ENCODE data around the gene PLEKHG4. TPM values are rescaled to one million over a fixed set of nuclear protein-coding genes. Genes with fewer than 3 reads are reported as not detected.
A peak's percentile ranks its signal among the peaks of the same experiment; 100 is the strongest.

PLEKHG4 gene
- total RNA-seq, 3 donors from 2014 or later: 8.0 to 15.4 (median 10.5) TPM

DNA sequence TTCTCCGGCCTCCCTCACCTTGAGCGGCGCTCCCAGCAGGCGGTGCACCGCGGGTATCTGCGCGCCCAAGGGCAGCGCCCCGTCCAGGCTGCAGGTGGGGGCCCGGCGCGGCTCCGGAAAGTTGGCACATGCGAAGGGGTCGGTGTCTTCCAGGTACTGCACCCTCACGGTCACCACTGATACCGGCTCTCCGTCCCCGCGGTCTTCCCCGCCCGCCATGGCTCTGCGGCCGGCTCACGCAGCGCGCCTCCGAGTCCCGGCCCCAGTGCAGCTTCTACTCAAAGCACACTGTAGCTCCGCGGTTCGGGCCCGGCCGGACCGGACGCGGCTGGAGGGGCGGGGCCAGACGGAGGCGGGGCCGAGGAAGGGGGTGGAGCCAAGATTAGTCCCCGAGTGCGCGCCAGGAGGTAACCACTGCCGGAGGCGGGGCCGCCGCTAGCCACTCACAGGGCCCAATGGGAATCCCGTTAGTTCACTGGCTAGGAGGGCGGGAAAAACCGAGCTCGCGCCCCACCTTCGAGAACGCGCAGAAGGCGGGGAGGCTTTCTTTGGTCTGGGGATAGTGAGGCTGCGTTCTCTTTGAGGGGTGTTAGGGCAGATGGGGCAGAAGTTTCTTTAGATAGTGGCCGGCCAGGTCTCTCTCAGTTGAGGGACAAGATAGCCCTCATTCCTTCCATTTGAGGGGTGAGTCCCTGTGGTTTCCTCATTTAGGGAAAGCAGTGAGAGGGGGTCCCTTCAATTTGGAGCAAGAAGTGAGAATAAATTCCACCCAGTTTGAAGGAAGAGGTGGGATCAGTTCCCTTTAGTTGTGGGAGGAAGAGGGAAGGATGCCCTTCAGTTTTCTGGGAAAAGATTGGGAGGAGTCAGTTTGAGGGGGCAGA lies 31.9 kb upstream of the PLEKHG4 start, which contains the start of gene FHOD1:
TSS of gene FHOD1 (minus strand) at position 290 of the 881 bp plus-strand sequence. CDS start at position 219, 71 bp downstream.
- Histone ChIP-seq H3K4me1 (ENCODE audit: low read depth) (peaks cover 49% of the 10 kb centered on the region), H3K36me3 (ENCODE audit: low read depth) (no peaks in the 10 kb centered on the region), H3K4me3 (peak within 1 kb of the TSS; percentile 72), H3K9me3 (no peaks in the 10 kb centered on the region)
- intact Hi-C loops (cut with DNase I, micrococcal nuclease): loop anchor here in 1 of 2 donors (5.0 kb wide), 1 partner anchor 230 kb away; no protein-coding TSS in a partner anchor
- ATAC-seq: peak; percentile 84
- TF ChIP-seq, protein P1, sequence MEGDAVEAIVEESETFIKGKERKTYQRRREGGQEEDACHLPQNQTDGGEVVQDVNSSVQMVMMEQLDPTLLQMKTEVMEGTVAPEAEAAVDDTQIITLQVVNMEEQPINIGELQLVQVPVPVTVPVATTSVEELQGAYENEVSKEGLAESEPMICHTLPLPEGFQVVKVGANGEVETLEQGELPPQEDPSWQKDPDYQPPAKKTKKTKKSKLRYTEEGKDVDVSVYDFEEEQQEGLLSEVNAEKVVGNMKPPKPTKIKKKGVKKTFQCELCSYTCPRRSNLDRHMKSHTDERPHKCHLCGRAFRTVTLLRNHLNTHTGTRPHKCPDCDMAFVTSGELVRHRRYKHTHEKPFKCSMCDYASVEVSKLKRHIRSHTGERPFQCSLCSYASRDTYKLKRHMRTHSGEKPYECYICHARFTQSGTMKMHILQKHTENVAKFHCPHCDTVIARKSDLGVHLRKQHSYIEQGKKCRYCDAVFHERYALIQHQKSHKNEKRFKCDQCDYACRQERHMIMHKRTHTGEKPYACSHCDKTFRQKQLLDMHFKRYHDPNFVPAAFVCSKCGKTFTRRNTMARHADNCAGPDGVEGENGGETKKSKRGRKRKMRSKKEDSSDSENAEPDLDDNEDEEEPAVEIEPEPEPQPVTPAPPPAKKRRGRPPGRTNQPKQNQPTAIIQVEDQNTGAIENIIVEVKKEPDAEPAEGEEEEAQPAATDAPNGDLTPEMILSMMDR (IDR thresholded peaks at IDR 0.05): peak; percentile 15
- peak; percentile 99 to 100 (median 99) for DNase-seq

DNA sequence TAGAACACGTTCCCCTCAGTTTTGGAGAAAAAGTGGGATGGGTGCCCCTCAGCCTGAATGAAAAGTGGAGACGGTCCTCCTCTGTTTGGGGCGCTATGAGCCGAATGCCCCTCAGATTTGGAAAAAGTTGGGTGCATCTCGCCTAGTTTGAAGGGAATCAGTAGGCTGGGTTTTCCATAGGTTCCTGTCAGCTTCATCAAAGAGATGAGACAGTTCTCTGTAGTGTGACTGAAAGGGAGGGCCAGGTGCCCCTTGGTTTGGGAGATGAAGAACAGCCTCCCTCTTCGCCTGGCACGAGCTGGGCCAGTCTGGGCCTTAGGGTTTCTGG lies 31.3 kb upstream of the PLEKHG4 start:
- DNase-seq (no peak), ATAC-seq (no peak)
- Histone ChIP-seq H3K4me3 (no peak overlapping the region), H3K9me3 (no peaks in the 10 kb centered on the region), H3K36me3 (ENCODE audit: low read depth) (no peaks in the 10 kb centered on the region), H3K4me1 (ENCODE audit: low read depth) (peaks cover 45% of the 10 kb centered on the region)
- TF ChIP-seq, protein P1 (IDR thresholded peaks at IDR 0.05): no peak
- intact Hi-C loops (cut with DNase I, micrococcal nuclease): loop anchor here in 1 of 2 donors (5.0 kb wide), 1 partner anchor 229 kb away; no protein-coding TSS in a partner anchor

DNA sequence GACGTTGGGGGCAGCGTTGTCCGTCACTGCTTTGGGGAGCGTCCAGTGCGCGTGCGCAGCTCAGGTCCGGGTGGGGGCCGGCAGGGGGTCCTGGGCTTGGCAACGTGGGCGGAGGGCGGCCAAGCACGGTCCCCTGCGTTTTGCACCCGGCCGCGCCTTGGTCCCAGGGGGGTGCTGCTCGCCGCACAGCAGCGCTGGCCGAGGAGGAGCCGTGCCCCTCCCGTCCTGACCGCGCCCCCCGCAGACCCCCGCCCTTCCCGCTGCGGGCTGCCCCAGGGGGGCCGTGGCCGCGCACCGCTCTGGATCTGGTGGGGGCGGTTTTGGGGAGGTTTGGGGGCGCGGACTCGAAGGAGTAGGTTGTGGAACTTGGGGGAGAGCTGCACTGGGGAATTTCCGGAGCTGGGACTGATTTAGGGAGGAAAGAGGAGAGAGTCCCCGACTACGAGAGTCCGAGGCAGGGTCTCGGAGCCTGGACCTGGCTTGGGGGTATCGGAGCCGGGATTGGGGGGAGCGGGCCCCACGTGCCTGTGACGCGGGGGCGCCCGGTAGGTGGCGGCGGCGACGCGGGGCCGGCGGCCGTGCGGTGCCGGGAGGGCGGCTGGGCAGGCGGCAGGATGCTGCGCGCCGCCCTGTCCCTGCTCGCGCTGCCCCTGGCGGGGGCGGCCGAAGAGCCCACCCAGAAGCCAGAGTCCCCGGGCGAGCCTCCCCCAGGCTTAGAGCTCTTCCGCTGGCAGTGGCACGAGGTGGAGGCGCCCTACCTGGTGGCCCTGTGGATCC lies 30.7 kb upstream of the PLEKHG4 start, which contains the start of gene SLC9A5:
TSS of gene SLC9A5 (plus strand) at position 579 of the 777 bp plus-strand sequence. CDS start at position 615, 36 bp downstream.
- Histone ChIP-seq H3K36me3 (ENCODE audit: low read depth) (no peaks in the 10 kb centered on the region), H3K9me3 (no peaks in the 10 kb centered on the region), H3K4me1 (ENCODE audit: low read depth) (peaks cover 43% of the 10 kb centered on the region), H3K4me3 (no peak within 1 kb of the TSS)
- DNase-seq: peak in 2 of 3 donors; percentile 56 to 75
- no peak for ATAC-seq
- TF ChIP-seq, protein P1 (IDR thresholded peaks at IDR 0.05): no peak
- intact Hi-C loops (cut with DNase I, micrococcal nuclease): loop anchor here in 1 of 2 donors (5.0 kb wide), 1 partner anchor 229 kb away; no protein-coding TSS in a partner anchor

DNA sequence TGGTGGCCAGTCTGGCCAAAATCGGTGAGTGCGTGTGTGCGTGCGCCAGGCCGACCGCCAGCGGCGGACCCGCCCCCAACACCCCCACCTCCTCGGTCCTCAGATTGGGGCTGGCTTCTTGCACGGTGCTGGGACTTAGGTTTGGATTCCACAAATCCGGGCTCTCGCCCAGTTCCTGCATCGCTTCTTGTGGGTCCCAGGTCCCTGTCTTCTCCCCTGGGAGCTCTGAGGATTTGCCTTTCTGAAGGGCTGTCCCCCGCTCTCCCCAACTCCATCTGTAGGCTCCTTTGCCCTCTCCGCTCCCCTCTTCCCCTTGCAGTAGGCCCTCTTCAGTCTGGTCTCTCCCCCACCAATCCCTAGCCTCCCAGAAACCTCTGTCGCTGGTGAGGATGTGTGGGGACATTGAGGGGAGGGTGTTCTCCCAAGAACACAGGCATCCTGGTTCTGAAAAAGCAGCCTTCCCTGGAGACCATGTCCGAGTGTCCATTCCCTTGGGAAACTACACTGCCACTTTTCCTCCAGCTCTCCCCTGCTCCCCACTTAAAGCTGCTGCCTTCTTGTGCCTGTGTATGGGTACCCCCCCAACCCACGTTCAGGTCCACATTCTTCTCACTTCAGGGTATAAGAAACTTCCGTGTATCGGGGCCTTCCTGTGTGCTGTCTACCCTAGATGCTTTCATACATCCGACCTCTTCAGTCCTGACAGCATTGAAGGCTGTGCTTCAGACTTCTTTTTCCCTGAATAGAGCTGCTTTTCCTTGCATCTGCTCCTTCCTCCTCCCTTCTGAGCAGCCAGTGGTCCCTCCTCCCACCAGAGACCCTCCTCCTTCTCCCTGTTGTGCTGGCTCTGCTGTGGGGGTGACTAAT lies 29.9 kb upstream of the PLEKHG4 start:
- intact Hi-C loops (cut with DNase I, micrococcal nuclease): loop anchor here in 1 of 2 donors (5.0 kb wide), 1 partner anchor 228 kb away; no protein-coding TSS in a partner anchor
- H3K36me3 ChIP-seq (ENCODE audit: low read depth): no peaks in the 10 kb centered on the region
- peaks cover 35% of the 10 kb centered on the region for H3K4me1 ChIP-seq (ENCODE audit: low read depth)
- no peak overlapping the region for H3K4me3 ChIP-seq
- TF ChIP-seq, protein P1 (IDR thresholded peaks at IDR 0.05): no peak
- ATAC-seq: no peak
- H3K9me3 ChIP-seq: no peaks in the 10 kb centered on the region
- DNase-seq: peak in 2 of 3 donors; percentile 33 to 59

DNA sequence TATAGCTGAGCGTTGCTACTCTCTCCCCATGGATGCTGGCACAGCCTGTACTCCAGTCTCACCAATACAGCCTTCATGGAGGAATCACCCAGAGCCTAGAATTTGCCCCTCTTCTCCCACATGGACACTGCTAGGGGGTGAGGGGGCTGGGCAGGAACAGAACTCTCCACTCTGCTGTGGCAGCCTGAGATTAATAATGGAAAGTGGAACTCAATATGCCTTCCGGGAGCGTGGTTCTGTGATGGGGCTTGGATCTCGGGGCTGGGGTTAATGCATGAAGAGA lies 29.3 kb upstream of the PLEKHG4 start:
- no peaks in the 10 kb centered on the region for H3K36me3 ChIP-seq (ENCODE audit: low read depth)
- DNase-seq (peak in 1 of 3 donors; percentile 11), ATAC-seq (no peak)
- intact Hi-C loops (cut with DNase I, micrococcal nuclease): no loop called here
- H3K4me1 ChIP-seq (ENCODE audit: low read depth): peaks cover 29% of the 10 kb centered on the region
- TF ChIP-seq, protein P1 (IDR thresholded peaks at IDR 0.05): no peak
- no peak overlapping the region for H3K4me3 ChIP-seq
- no peaks in the 10 kb centered on the region for H3K9me3 ChIP-seq
